Measurements from ENCODE around the gene SSR2.

The SSR2 gene

DNA sequence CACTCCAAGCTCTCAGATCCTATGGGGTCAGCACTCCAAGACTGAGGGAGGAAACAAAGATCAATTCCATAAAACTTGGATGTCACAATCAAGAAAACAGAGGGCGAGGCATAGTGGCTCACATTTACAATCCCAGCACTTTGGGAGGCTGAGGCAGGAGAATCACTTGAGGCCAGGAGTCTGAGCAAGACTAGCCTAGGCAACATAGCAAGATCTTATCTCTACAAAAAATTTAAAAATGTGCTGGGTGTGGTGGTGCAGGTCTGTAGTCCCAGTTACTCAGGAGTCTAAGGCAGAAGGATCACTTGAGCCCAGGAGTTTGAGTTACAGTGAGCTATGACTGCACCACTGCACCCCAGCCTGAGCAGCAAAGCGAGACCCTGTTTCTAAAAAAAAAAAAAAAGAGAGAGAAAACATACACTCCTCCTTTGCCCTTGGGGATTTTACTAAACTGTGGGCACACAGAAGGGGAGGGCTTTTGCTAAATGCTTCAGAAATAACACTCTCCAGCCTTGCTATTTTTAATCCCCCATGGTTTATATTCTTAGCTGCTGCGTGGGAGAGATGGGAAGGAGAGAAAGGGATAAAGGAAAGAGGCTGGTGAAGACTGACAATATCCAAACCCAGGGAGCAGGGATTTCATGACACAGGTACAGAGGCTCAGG, 60.5 kb downstream of the SSR2 start:
- no peak overlapping the region for H3K9ac ChIP-seq (ENCODE audit: insufficient read length)
- peak overlapping the region; percentile 73; the same call in 1 of the 2 replicates for H3K27ac ChIP-seq
- no peak overlapping the region for H3K4me3 ChIP-seq
- peaks cover 92% of the 10 kb centered on the region for H3K36me3 ChIP-seq (ENCODE audit: insufficient read depth, low read length)
- DNase-seq (ENCODE audit: low read depth, low spot score): no peak
- TF ChIP-seq EZH2 (IDR thresholded peaks at IDR 0.05): no peak
- no peak for TF ChIP-seq FOXP2 (optimal IDR thresholded peaks at IDR 0.05; ENCODE audit: control extremely low read depth, extremely low read length, insufficient read depth)
- no peak for TF ChIP-seq POLR2AphosphoS5 (IDR thresholded peaks at IDR 0.05; ENCODE audit: borderline replicate concordance, low read depth, low read length)
- no peaks in the 10 kb centered on the region for H3K9me3 ChIP-seq (ENCODE audit: low read depth, low read length)

Measured in SK-N-MC (cell line).